Measurements from ENCODE around the gene CSF1R. TPM values are rescaled to one million over a fixed set of nuclear protein-coding genes. Genes with fewer than 3 reads are reported as not detected.
A peak's percentile ranks its signal among the peaks of the same experiment; 100 is the strongest.

Gene CSF1R
- total and polyA plus RNA-seq, 2 of the 8 experiments (the other 6 are each of a cell fraction or from before 2014, with no cell fraction given): 0.12 TPM; not detected in 1

GRCh38 chr5:150070821-150071220, 15.5 kb downstream of the CSF1R start:
- WGBS, 2 experiments (ENCODE audit: extremely low coverage in 1 of 2, insufficient coverage in 1 of 2, insufficient read length in 1 of 2, insufficient replicate concordance in 2 of 2, low coverage in 1 of 2, low lambda C conversion rate in 2 of 2, missing lambda C conversion rate in 1 of 2): 83% methylated on average over 3 of the region's 3 CpGs; no CpG with 5 or more reads in 1 of the 2 experiments

More at GRCh38 chr5:150070821-150071220, 15.5 kb downstream of the CSF1R start:
- Histone ChIP-seq H4K91ac (replicated peaks; ENCODE audit: insufficient read length, low read length) (no peak overlapping the region), H2AFZ (ENCODE audit: low read length) (no peak overlapping the region), H3K79me1 (ENCODE audit: low read depth, low read length) (no peaks in the 10 kb centered on the region), H2BK12ac (ENCODE audit: low read depth, low read length) (no peak overlapping the region), H3K18ac (ENCODE audit: extremely low read depth, low read length) (no peak overlapping the region), H3K79me2 (ENCODE audit: control insufficient read depth in 1 of 2, insufficient read depth in 2 of 2, low read length in 2 of 2) (no peaks in the 10 kb centered on the region), H3K14ac (ENCODE audit: insufficient read length) (no peak overlapping the region), H3K4me2 (ENCODE audit: insufficient read depth in 1 of 2, low read depth in 2 of 2, low read length in 2 of 2) (no peak overlapping the region), H2BK120ac (replicated peaks; ENCODE audit: low read depth, low read length) (no peak overlapping the region), H3K4me1 (replicated peaks in 1 of 4; ENCODE audit: control insufficient read depth in 3 of 4, insufficient read depth in 4 of 4, low read length in 3 of 4) (peaks cover 0 to 7% (median 3%) of the 10 kb centered on the region in 4 experiments; a peak in 4 of 7 replicates), H3K9ac (replicated peaks in 1 of 4; ENCODE audit: extremely low read depth in 1 of 4, low read depth in 3 of 4, low read length in 3 of 4) (no peak overlapping the region), H3K23me2 (ENCODE audit: low read depth, low read length) (no peaks in the 10 kb centered on the region), H2AK5ac (ENCODE audit: low read depth, low read length) (no peak overlapping the region), H4K8ac (ENCODE audit: extremely low read depth, insufficient read depth, low read length) (no peak overlapping the region), H3K27me3 (replicated peaks in 1 of 4; ENCODE audit: control insufficient read depth in 3 of 4, extremely low read depth in 1 of 4, insufficient read depth in 3 of 4, low read length in 3 of 4) (no peaks in the 10 kb centered on the region), H3K4me3 (ENCODE audit: extremely low read depth in 1 of 4, insufficient read depth in 2 of 4, low read depth in 3 of 4, low read length in 4 of 4) (no peak overlapping the region), H3K56ac (replicated peaks; ENCODE audit: insufficient read length, low read depth, low read length) (no peak overlapping the region), H4K20me1 (replicated peaks in 1 of 2; ENCODE audit: control insufficient read depth in 1 of 2, insufficient read depth in 2 of 2, low read length in 2 of 2) (no peaks in the 10 kb centered on the region), H3K27ac (ENCODE audit: low read depth, low read length) (no peak overlapping the region), H2BK15ac (ENCODE audit: low read length) (no peak overlapping the region), H4K5ac (ENCODE audit: insufficient read length, low read depth, low read length) (no peak overlapping the region), H3K9me3 (ENCODE audit: insufficient read depth in 2 of 2, low read depth in 1 of 2, low read length in 1 of 2) (no peaks in the 10 kb centered on the region), H3K4ac (replicated peaks; ENCODE audit: insufficient read length, low read depth, low read length) (no peak overlapping the region), H3K23ac (ENCODE audit: insufficient read length) (no peak overlapping the region), H3K36me3 (ENCODE audit: control insufficient read depth in 2 of 4, insufficient read depth in 4 of 4, low read length in 3 of 4) (no peaks in the 10 kb centered on the region), H2BK5ac (ENCODE audit: low read depth, low read length) (no peak overlapping the region), H2BK20ac (ENCODE audit: low read length) (no peak overlapping the region)
- DNase-seq (ENCODE audit: low read depth in 1 of 2, low spot score in 2 of 2) (no peak), FAIRE-seq (no peak)
- CTCF ChIA-PET (ENCODE audit: partially characterized antibody): interaction anchor here (0.6 to 1.6 kb wide), 7 partner anchors 17 to 145 kb away, joined by 3 to 4 read pairs (median 3); no protein-coding TSS in a partner anchor
- no peak for TF ChIP-seq HDAC2 (IDR thresholded peaks at IDR 0.05; ENCODE audit: borderline replicate concordance in 1 of 2, low read depth in 2 of 2, low read length in 2 of 2)
- TF ChIP-seq FOSL1 (IDR thresholded peaks at IDR 0.05; ENCODE audit: insufficient read depth, low read depth, low read length): no peak
- peak; percentile 54; the same call in 1 of the 2 replicates for TF ChIP-seq KDM1A (IDR thresholded peaks at IDR 0.05; ENCODE audit: borderline replicate concordance, low read length)
- POLR2A ChIA-PET (ENCODE audit: partially characterized antibody): no interaction called here
